Right kidney (tissue), 1 donor: ENCODE data around the gene ACTR10.

Source experiments
- DNase-seq: peaks from one replicate; pipeline ENCODE4 v3.0.0-alpha.2; 2016

ACTR10 gene

DNA sequence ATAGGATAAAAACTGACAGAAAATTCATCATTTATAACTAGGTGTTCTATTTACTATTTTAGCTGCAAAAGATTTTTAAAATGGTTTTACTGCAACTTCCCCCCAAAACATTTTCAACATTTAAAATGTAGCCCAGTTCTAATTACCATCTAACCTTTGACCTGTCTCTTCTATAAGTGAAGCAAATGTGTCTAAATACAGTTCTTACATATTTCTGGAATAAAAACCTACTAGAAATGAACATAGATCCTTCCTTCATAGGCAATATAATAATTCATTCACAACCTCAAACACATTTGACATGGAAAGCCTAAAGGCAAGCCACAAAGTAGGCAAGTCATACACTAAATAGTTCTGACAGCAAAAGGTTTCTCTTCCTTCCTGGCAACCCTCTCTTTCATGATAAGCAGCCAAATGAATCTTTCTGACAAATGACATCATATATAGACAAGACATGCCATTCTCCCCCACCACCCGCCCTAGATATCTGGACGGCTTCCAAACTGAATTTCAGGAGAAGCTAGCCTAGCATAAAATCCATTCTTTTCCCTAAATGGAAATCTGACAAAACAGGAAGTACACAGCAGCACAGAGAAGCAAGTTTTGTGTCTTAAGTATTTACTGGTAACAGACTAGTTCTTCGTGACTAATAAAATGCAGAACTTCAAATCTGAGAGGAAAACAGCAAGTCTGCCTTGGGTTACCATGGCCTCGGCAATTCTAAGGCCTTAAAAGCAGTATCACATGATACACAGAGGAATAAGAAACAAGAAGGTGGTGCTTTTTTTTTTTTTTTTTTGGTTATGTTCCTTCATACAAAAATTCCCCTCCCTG lies 81.2 kb downstream of the ACTR10 start:
- DNase-seq, result no peak

DNA sequence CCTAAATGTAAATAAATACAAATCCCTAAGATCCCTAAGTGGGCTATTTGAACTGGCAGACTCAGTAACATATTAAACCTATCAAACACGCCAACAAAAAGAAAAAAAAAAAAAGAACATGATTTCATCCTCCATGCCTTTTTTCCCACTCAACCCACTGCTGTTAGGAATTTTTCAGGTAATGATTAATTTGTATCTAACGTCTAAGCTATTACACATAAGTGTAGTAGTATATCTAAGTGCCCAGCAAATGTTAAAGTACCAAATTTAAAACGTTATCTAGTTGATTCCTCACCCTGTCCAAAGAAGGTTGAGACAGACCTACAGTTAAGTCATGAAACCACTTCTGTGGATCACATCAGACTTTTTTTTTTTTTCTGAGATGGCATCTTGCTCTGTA lies 82.0 kb downstream of the ACTR10 start:
- no peak for DNase-seq

DNA sequence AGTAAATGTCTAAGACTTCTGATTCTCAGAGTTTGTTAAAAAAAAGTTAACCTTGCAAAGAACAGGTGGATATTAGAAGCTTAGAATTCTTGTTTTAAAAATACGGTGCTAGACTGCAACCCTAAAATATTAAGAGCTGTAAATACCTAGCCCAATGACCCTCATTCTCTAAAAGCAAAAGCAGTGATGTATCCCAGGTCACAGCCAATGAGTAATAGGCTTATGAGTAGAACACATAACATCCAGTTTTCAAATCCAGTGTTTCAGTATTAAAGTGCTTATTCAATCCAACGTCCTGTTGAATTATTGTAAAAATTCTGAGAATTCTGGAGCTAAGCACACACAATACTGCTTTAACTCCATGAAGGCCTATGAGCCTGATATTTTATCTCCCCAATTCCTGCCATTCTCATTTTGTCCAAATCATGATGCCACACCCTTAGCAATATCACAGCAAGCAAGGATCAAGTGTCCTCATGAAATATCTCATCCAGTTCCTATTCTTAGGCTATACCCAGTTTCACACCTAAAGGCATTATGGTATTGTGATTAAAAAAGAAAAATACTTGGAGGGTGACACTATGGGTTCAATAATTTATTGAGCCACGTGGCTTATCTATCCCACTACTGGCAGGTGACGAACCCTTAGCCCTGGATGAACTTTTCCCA lies 83.1 kb downstream of the ACTR10 start:
- no peak for DNase-seq

DNA sequence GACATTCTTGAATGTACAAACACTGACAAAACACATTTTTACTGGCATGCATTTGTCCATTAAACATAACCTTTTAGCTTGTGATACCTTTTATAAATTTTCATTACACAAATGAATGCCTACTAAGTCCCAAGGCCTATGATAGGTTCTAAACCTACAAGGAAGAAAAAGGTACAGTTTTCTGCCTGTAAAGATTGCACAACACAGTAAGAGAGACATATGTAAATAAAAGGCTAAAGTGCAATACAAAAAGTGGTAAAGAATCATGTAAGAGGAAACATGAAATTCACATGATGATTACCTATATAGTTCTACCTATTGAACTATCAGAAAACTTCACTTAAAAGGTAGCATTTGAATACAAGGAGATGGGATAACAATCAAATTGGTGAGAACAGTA lies 83.8 kb downstream of the ACTR10 start:
- no peak for DNase-seq

DNA sequence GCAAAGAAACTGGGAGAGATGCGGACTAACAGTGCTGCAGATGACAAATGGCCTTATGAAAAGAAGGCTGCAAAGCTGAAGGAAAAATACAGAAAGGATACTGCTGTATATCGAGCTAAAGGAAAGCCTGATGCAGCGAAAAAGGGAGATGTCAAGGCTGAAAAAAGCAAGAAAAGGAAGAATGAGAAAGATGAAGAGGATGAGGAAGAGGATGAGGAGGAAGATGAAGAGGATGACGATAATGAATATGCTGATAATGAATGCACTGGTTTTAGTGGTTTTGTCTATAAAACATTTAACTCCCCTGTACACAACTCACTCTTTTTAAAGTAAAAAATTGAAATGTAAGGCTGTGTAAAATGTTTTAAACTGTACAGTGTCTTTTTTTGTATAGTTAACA lies 85.2 kb downstream of the ACTR10 start:
- no peak for DNase-seq
